Upper lobe of left lung (tissue), 4 donors: ENCODE results near the gene TSHZ2.

Experiments used
- CTCF ChIP-seq, 6 experiments: fragments of 450-650 bp in 4 of 6; fragments of 200-600 bp in 2 of 6; sonication (generic) in 2 of 6; IDR thresholded peaks; one replicate each; pipeline ENCODE4 v1.5.1; 2016 to 2019; ENCODE audit warnings: antibody characterized with exemption in 6 of 6
- POLR2A ChIP-seq, 4 donors: fragments of 450-650 bp; IDR thresholded peaks; one replicate each; pipeline ENCODE4 v1.5.1; 2016 to 2017; ENCODE audit warnings: antibody characterized with exemption in 4 of 4, mild to moderate bottlenecking in 2 of 4

- TF ChIP-seq CTCF (IDR thresholded peaks at IDR 0.05) (no peak), POLR2A (IDR thresholded peaks at IDR 0.05) (no peak)
These were observed 320.2 kb downstream of the TSHZ2 start for GRCh38 chr20:53292347-53292746.
